Stimulated activated CD4-positive, alpha-beta T cell treated with anti-CD3 and anti-CD28 coated beads, Interleukin-2, amount 100 ng/mL, for 4 hours (primary cell): Measurements from ENCODE around the gene FAAP100.
A peak's percentile ranks its signal among the peaks of the same experiment; 100 is the strongest.

Source experiments
- DNase-seq: peaks from one replicate; pipeline ENCODE4 v3.0.0-alpha.2; 2020; ENCODE audit warnings: low read depth

The FAAP100 gene

DNA sequence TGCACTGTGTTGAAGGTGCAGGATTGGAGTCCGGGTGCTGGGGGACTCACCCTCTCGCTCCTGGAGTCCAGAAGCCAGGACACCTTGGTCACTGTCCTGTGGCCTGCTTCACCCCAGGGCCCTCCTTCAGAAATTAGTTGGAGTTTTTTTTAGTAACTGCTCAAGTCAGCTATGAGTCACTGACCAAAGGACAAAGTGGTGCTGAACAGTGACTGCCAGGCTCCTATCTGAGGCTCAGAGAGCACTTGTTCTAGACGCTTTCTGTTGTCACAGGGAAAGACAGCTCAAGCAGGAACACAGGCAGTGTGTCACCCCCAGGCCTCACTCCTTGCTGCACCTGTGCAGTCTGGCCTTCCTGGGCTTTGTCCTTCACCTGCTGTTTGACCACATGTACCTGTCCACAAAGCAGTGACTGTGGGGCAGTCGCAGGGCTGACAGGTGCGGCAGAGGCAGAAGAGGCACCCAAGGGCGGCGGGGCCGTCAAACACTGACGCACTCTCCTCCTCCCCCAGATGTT lies 4.1 kb upstream of the FAAP100 start:
- no peak for DNase-seq

DNA sequence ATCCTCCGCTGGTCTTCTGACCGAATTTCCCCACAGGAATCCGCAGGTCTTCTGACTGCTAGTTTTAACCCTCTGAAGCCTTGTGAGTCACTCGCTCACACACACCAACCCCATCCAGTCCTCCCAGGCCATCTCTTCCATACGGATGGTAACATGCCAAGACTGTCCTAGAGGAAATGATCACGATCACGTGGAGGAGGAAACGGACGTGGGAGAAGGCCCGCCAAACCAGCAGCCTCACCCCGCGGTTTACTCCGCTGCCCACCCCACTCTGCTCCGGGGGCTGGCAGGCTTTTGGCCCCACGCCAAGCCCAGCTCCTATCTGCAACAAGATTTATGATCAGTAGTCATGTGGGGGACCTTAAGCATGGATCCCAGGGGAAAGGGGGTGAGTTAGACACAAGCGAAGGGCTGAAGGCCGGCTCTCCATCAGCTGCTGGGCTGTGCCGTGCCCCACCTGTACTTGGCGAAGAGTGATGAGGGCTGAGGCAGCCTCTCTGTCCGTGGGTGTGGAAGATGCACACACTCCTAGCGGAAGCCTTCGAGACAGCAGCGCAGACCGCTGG lies 1.5 kb upstream of the FAAP100 start:
- no peak for DNase-seq

DNA sequence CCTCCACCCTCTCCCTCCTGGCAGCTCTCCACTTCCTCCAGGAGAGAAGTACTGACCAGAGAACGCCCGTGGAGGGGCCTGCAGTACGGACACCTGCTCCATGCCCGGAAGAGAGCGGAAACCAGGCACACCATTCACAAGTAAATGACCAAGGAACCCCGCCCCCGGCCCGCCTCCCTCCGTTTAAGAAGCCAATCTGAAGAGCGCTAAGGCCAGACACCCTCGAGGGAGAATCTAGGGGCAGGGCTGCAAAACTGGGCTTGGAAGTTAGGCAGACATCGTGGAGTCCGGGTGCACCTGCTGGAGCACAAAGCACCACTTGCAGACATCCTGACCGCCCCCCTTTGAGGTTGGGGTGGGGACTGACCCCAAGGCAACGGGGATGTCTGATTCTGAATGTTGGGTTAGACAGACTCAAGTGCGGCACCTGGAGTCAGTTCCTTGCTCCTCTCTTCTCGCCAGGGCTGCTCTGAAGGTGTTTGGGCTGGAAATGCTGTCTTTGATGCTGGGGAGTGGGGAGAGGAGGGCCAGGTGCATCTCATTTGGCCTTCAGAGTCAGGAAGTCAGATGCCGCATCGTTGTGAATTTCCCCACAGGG lies 964 bp upstream of the FAAP100 start:
- DNase-seq, result peak; percentile 59

DNA sequence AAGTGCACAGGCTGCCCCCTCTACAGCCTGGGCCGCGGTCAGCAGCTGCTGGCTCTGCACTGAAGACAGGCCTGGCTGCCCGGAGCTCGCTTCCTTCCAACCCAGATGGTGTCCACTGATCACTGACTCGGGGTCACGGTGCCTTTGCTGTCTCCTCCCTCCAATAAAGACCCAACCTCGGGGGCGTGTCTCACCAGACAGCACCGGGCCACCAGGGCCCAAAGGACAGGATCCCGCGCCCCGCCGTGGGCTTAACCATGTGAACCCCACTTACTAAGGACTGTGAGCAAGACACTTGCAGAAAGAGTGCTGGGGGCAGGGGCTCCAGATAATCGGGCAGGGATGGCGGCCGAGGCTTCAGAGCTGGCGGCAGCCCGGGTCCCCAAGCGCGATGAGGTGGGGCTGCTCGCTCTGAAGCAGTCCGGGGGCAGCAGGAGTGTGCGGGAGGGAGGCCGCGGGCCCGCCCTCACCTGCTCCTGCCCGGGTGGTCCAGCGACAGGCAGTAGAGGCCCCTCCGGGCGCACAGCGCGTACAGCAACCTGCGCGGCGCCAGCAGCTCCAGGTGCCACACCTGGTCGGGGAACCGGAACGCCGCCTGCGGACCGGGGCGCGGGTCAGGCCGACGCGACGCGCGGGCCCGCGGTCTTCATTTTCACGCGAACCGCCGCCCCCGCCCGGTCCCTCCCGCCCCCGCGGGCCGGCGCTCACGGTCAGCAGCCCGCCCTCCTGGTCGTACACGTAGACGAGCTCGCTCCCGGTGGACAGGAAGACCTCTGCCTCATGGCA lies 502 bp downstream of the FAAP100 start:
- DNase-seq, result no peak

DNA sequence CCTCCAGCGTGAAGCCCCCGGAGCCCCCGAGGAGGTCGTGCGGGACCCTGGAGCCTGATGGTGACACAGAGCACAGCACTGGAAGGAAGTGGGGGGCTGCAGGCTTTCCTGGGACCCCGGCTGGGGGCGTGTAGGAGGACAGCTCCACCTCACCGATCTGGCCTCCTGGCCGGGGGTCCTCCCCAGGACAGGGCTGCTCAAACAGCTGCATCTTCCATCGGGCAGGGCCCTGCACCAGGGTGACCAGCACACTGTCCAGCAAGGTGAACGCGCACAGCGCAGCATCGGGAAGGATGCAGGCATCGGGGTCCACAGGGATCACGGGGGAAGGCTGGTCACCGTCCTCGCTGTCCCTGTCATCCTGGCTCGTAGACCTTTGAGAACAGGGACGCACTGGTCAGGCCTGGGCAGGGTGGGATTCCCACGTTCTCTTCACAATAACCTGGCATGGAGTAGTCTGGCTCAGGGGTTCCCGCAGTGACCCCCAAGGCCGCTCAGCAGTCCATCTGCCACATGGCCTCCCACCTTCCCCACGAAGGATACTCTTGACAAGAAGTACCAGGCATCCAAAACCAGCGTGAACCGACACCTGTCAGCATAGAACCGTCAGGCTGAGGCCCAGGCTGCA lies 1.2 kb downstream of the FAAP100 start:
- DNase-seq, result no peak

DNA sequence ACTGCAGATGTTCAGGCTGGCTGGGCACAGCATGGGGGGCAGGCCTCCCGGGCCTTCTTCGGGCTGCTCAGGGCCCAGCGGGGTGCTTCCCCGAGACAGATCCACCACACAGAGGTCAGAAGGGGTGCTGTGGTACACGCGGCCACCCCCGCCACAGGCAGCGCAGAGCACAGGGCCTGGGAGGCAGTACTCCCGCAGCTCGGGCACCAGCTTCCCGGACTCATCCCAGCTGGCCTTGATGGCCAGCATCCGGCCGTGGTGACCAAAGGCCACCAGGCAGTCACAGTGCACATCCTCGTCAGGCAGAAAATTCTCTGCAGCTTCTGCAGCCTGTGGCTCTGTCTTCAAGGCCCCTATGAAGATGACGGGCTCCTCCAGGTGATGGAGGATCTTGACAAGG lies 1.9 kb downstream of the FAAP100 start:
- DNase-seq, result no peak

DNA sequence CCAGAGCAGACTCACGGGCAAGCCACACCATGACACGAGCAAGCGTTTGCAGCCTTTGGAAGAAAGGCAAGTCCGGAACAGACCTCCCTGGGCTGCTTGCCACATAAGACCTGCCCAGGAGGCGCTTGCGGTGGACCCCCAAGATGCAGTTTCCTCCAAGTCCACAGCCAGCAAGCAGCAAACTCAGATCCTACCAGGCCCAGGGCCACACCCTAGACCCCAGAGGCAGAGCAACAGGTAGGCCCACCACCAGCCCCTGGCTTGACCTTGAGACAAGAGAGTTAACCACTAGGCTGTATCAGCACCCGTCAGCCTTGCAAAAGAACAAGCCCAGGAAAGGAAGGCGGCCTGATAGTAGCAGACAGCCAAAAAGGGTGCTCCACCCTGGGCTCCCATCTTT lies 2.3 kb downstream of the FAAP100 start:
- DNase-seq, result no peak

DNA sequence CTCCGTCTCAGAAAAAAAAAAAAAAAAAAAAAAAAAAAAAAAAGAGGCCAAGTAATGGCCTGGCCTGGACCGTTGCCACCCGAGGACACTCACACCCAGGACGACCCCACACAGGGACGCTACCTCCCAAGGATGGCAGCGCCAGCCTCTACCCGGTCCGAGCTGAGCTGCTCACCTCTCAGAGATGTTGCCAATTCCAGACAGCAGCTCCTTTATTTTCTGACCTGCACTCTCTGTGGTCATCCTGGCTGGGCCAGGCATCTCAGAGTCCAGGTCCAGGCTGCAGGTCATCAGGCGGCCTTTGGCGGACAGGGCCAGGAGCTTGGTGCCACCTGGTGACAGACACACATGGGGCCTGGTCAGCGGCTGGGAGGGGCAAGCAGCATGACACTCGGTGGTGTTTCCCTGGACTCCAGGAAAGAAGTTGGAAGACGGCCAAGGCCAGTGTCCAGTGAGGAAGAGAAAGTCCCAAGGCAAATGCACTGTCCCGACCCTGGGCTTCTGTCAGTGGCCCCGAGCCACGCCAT lies 3.1 kb downstream of the FAAP100 start:
- no peak for DNase-seq

DNA sequence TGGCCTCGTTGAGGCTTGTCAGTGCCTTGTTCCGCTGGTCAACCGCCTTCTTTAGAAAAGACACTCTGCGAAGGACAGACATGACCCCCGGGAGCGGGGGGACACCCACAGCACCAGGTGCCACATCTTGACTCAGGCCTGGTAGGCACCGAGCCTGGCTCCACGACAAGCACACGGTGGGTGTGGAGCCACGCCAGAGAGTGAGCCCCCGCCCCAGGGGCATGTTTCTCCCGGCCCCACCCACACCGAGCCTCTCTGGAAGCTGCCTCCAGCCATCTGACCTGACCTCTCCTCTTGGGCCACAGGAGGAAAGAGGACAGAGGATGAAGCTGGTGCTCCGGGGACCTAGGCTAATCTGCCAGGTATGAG lies 4.6 kb downstream of the FAAP100 start:
- no peak for DNase-seq

DNA sequence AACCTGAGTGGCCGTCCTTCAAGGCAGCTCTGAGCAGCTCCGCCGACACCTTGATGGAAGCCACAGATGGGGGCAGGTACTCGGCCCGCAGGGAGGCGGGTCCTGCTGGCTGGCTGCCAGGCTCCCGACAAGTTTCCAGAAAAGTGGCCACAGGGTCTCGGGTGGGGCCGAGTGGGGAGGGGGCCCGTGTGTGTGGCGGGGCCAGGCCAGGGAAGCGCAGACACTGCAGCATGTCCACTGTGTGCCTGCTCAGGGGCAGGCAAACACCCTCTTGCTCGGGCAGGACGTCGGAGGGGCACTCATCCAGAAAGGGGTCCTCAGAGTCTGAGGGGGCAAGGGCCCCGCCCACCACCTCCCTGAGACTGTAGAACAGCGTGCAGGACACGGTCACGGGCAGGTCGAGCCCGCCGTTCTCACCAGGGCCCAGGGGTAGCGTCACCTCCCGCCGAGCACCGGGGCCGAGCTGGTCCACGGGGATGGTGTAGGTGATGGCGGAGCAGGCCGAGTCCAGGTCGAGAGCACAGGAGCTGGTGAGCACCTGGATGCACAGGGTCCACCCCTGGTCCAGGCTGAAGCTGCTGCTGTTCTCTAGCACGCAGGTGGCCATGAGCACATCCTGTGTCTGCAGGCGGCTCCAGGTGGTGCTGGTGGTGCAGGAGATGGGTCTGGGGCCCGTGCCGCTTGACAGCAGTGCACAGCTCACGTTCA lies 5.1 kb downstream of the FAAP100 start:
- no peak for DNase-seq

DNA sequence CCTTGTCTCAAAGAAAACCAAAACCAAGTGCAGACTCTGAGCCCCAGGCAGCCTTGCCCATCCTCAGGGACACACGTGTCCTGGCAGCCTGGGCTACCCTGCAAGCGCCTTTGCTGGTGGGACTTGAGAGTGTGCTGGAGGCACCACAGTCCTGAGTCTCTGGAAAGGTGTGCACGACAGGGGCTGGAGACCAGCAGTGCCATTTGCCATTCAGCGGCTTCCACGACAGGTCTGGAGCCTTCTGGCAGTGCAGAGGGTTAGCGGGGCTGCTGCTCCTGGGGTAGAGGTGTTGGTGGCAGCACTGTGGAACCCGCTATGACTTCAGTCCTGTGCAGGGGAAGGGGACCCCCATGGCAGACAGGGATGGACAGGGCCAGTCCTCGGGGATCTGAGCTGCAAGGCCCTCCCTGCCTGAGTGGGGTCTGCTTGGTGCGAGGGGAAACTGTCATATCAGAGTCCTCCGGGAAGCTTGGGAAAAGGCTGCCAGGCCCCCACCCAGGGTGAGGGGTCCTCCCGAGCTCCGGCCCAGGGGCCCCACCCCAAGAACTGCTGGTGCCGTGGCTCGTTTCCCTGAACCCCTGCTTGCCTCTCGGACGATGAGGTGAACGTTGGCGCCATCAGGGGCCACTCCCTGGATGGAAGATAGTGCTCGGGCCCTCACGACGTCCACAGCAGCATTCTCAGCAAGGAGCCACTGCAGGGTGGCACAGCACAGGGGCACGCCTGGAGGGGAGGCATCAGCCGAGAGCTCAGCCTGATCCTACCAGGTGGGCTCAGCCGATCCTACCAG lies 6.8 kb downstream of the FAAP100 start:
- DNase-seq, result no peak

DNA sequence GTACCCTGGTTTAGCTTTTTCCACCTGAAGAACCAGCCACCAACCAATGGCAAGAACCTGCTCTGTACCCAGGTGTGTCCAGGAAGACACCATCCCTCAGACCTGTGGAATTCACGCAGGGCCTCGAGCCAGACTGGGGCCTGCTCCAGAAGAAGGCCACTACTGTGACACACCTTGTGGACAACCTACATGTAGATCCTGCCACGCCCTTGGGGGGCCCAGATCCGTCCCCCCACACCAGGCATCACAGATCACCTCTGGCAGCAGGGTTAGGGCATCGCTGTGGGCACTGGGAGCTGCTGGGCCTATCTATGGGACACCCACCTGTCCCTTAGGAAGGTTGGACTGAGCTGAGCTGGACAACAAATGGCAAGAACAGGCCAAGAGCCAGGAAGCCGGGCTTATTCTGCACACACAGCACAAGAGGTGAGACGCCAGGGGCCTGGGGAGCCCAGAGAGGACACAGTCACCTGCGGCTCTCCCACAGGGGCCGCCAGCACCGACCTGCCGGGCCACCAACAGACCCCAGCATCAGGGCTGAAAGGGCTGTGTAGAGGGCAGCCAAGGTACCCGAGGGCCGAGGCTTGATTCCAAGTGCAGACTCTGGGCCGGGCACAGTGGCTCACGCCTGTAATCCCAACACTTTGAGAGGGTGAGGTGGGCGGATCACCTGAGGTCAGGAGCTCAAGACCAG lies 7.7 kb downstream of the FAAP100 start:
- no peak for DNase-seq

DNA sequence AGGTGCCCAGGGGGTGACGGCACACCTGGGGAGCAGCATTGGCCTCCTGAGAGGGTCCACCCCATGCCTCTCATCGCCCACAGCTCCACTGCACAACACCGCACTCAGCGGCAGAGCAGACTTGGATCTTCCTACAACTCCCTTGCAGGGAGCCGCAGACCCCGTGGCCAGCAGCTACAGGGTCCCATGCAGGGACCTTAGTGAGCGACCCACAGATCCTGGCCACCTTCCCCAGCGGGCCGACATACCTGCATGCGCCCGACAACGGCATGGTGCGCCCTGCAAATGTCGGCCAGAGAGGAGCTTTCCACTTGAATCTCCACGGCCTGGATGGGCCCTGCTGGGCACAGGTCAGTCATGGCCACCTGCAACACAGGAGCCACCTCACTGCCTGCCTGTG lies 8.4 kb downstream of the FAAP100 start:
- DNase-seq, result no peak

DNA sequence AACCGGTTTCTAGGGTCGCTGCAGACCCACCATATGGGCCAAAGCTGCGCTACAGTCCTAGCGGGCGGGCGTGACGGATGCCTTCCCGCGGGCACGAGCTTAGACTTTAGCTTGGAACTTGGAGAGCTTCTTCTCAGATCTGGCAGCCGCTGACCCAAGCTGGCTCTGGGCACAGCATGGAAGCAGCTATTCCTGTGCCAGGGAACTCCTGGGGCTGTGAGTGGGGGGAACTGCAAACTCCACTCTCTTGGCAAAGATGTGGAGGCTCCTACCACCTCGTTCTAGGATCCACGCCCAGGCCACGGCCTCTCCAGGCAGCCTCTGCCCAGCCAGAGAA lies 8.8 kb downstream of the FAAP100 start:
- DNase-seq, result no peak

DNA sequence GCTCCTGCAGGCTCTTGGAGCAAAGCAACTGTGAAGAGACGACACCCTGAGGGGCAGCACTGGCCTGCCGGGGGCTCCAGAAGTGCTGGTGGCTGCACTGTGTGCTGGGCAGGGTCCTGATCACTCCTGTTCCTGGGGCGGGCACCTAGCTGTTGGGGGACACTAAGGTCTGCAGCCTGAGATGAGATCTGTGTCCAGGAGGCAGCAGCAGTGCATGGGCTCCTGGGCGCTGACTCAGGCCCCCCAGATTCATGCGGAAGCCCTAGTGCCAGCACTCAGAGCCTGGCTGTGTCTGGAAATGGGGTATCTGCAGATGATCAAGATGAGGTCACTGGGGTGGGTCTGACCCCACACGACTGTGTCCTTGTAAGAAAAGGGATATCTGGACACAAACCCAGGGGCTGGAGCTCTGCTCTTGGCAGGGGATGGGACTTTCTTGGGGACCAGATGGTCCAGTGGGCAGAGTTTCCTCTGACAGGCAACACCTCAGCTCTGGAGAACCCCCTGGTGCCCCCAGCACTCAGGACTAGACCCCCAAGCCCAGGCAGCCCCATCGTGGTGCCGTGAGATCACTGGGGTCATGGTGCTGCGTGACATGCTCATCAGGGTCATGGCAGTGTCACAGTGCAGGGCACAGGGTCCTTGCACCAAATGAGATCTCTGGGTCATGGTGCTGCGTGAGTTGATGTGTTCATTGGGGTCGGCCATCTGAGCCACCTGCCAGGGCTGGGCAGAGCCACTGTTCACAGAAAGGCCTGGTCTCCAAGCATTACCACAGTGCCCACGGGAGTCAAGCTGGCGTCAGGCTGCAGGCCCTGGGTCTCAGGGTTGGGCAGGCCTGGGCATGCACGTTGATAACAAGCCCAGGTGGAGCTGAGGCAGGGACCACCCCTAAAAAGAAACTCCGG lies 9.5 kb downstream of the FAAP100 start:
- DNase-seq, result no peak

DNA sequence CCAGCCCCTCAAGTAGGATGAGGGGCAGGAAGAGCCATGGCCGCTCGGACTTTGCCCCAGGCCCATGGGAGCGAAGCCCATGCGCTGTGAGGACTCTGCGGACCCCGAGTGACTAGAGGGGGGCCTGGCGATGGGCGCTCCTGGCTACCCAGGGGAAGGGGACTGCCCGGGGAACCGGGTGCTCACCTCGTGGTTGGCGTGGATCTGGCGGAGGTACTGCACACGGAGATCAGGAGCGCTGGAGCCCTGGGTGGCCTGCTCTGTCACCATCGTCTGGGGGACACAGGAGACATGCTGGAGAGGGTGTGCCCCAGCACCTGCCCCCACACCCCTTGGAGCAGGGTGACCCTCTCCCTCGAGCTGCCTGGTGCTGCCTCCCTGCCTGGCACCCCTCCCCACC lies 11.0 kb downstream of the FAAP100 start:
- DNase-seq, result no peak

DNA sequence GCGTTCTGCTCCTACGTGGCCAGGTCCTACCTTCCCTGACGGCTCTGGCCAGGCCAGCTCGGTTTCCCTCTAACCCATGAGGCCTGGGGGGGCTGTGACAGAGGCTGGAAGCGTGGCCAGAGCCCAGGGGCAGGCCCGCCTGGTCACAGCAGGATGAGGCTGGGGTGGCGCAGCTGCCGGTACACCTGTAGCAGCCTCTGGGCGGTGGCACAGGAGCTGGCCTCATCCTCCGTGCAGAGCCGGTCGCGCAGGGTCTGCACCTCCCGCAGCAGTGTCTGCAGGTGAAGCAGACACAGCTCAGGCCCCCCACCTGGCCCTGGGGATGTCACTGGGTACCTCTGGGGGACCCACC lies 11.5 kb downstream of the FAAP100 start:
- no peak for DNase-seq

DNA sequence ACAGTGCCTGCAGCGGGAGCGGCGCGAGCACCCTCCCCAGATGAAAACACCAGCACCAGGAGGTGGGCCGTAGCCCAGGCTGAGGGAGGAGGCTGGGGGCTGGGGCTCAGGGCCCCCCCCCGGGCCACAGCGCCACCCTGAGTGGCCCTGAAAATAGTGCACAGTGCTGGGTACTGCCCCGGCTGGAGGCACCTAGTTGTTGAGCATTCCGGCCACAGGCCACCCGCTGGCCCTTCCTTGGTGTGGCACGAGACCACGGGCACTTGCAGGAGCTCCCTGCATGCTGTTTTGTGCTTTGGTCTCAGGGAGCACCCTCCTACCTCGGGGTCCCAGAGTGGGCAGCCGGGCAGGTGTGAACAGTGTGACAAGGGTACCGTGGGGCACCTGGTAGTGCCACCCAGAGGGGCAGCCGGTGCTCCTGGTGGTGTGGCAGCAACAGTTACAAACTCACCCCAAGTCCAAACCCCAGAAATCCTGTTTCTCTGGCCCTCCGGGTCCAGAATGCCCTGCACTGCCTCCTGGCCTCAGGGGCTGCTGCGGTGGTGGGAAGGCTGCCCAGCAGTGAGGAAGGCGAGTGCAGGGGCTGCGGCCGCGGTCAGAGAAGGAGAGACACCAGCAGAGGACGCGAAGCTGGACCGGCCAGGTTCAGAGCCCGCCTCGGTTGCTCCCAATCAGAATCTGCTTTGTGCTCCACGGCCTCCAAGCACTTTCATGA lies 12.0 kb downstream of the FAAP100 start:
- no peak for DNase-seq

DNA sequence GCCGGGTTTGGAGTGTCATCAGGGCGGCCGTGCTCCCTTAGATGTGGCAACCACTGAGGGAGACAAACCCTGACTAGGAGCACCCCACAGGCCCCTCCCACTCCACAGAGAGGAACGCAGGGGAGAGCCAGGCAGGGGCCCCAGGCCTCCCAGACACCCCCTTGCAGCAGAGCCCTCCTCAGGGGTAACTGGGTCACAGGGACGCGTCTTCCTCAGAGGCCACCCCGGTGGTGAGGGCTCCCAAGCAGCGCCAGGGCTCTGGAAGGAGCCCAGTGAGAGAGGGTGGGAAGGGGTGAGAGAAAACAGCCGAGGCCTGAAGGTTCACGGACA lies 12.6 kb downstream of the FAAP100 start:
- no peak for DNase-seq
